ENCODE measurements around the gene SPAG6.

GRCh38 chr10:22415072-22415471, 69.8 kb downstream of the SPAG6 start:
- TF ChIP-seq CTCF (conservative IDR thresholded peaks at IDR 0.05) (no peak), EZH2 (IDR thresholded peaks at IDR 0.05; ENCODE audit: low read depth) (no peak)
